Stimulated activated CD8-positive, alpha-beta memory T cell treated with anti-CD3 and anti-CD28 coated beads, Interleukin-2, amount 100 ng/mL, for 48 hours (primary cell): ENCODE results near the gene ERBB4.

ENCODE experiments used
- DNase-seq, 2 donors: peaks; one replicate each; pipeline ENCODE4 v3.0.0-alpha.2; 2020; ENCODE audit warnings: low read depth in 2 of 2

The ERBB4 gene

DNA sequence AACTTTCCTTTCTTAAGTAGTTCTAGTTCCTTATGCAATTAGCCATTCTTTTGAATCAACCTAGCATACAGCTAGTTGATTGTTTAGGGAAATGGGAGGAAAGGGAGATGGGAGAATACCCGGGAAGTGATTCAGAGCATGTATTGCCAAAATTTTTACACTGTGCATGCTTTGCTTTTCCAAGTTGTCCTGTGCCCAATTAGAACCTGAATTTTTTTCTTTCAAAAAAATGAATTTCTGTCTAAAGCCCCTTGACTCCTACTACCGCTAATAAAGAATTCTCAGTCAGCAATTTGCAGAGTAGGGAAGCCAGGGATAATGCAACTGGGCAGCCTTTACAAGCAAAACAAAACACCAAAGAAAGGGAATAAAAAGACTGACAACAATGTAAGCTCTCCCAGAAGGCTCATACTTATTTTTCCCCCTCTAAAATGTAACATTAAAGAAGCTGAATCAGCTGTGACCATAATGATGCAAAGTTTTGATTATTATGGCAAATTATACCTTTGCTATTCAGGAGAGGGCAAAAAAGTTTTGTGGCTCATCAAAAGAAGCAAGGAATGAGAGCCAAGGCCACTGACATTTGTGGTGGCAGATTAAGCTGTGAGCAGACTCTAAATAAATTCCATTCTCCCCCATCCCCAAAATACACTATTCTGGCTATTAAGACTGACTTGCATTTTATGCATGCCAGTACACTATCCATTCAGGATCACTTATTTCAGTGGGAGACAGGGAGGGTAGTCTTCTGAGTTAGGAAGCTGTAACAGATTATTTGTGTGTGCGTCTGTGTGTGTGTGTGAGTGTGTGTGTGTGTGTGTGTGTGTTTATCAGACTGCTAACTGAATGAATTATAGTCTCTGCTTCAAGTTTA, 174.3 kb downstream of the ERBB4 start:
- no peak for DNase-seq

DNA sequence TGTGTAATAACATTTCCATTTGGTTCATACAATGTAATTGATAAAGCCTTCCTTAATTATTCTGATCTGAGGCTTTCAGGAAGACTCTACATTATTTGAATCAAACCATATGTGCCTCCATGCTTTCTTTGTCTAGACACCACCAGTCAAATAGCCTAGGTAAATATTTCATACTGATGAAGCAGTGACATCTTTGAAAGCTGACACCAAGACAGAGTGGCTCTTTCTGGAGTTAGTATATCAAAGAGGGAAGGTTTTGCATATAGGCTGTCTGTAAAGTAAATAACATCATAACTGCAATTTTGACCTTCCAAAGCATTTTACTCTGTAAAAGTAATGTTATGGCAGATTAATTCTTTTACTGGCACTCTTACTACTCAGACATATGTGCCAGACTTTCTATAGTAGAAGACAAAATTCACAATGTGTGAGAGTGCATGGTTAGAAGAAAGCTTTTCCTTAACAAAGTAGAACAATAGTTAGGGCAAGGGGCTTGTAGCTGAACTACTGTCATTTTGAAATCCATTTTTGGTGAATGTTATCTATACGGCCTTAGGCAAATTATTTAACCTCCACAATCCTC, 177.3 kb downstream of the ERBB4 start:
- no peak for DNase-seq

- no peak for DNase-seq
These were observed 178.5 kb downstream of the ERBB4 start for GRCh38 chr2:212360068-212360460.

GRCh38 chr2:212359425-212360067, 179.1 kb downstream of the ERBB4 start:
- DNase-seq = no peak

GRCh38 chr2:212357606-212358005, 181.0 kb downstream of the ERBB4 start:
- DNase-seq = no peak

DNA sequence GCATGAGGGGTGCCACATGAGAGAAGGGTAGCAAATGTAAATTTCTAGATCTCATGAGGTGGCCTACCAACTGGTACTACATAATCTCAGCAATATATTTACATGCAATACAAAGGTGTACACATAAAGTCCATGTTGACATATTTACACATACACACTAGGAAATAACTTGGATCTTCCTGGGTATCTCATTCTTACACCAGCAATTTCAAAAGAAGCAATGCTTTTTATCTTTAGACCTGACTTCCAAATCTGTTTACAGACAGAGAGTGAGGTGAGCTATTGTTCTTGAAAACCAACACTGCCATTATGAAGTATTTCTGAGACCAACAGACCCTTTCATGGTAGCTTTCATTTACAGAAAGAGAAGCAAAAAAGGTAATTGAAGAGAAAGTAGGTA, 184.2 kb downstream of the ERBB4 start:
- no peak for DNase-seq

- DNase-seq = no peak
These were observed 190.1 kb downstream of the ERBB4 start for GRCh38 chr2:212348501-212348900.

GRCh38 chr2:212346865-212347264, 191.7 kb downstream of the ERBB4 start:
- DNase-seq = no peak

DNA sequence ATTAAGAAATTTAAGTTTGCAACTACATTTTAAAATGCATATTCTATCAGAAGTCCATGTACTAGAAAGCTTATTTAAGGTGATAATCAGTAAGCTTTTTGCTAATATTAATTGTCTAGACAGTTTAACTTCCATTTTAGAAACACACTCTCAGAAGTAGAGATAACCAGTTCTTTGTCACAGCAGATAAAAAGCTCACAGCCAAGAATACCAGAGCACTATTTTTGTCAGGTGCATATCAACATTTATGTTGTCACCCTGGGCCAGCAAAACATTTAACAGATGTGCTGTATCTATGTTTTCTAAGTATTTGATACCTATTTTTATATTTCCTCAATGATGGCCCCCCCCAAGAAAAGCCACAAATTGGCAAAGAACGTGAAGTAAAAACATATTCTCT, 192.6 kb downstream of the ERBB4 start:
- DNase-seq = no peak

GRCh38 chr2:212344131-212344530, 194.5 kb downstream of the ERBB4 start:
- DNase-seq = no peak

DNA sequence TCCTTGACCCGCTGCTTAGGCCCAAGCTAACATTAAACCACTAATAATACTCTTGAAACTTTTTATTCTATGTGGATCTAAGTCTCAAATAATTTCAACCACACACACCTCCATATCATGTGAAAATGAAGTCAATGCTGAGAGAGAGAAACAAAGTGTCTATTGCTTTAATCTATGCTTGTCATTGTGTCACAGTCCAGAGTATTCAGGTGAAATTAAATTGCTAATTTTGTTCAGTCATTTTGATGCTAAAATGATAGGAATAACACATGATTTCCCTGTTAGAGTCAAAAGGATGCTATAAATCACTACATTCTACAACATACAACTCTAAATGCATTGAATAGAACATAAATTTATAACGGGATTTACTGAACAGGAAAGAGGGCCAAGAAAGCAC, 195.4 kb downstream of the ERBB4 start:
- DNase-seq = no peak

- DNase-seq = no peak
These were observed 200.9 kb downstream of the ERBB4 start for GRCh38 chr2:212337486-212338343.

DNA sequence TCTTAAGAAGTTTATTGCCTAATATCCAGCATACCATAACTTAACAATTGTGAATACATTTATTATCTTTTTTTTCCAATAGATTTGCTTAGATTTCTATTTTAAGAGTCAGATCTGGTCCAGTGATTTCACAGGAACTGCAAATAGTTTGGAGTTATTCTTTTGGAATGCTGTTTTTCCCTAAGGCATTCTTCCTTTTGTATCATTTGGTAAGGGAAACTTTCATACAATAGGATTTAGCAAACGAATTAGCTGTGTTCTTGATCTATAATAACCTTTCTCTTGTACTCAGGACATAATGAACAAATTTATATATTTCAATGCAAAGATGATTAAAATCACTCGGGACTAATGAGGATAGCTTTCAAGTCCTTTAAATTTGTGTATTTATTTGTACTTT, 201.6 kb downstream of the ERBB4 start:
- DNase-seq = no peak

DNA sequence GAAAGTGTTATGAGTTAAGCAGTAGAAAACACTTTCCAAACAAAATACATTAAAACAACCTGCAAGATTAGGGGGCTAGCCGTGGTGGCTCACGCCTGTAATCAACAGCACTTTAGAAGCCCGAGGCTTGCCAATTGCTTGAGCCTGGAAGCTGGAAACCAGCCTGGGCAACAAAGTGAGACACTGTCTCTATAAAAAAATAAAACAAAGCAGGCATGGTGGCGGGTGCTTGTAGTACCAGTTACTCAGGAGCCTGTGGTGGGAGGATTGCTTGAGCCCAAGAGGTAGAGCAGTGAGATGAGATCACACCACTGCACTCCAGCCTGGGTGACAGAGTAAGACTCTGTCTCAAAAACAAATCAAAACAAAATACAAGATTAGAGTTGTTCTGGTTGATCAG, 208.3 kb downstream of the ERBB4 start:
- DNase-seq = no peak

- no peak for DNase-seq
These were observed 209.7 kb downstream of the ERBB4 start for GRCh38 chr2:212328712-212329496.

DNA sequence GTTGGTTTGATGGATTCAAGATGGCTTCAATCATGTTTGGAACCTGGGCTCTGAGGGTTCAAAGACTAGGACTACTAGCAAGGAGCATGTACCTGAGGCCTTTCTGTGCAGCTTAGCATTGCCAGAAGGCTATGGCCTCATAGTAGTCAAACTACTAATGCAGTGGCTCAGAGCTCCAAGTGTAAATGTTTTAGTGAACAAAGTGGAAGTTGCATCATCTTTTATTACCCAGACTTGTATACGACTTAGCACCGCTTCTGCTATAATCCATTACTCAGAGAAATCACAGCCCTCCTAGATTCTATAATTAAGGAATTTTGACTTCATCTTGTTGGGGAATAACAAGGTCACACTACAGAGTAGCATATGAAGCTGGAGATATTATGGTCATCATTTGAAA, 210.5 kb downstream of the ERBB4 start:
- DNase-seq = no peak

- DNase-seq = no peak
These were observed 211.3 kb downstream of the ERBB4 start for GRCh38 chr2:212327171-212327809.

- no peak for DNase-seq
These were observed 220.0 kb downstream of the ERBB4 start for GRCh38 chr2:212318636-212319035.

- no peak for DNase-seq
These were observed 223.9 kb downstream of the ERBB4 start for GRCh38 chr2:212314680-212315079.

- no peak for DNase-seq
These were observed 226.7 kb downstream of the ERBB4 start for GRCh38 chr2:212311807-212312404.
